Stimulated activated CD8-positive, alpha-beta memory T cell treated with anti-CD3 and anti-CD28 coated beads, Interleukin-4, amount 100 ng/mL, for 1 hour (primary cell): ENCODE results near the gene DPM3.
A peak's percentile ranks its signal among the peaks of the same experiment; 100 is the strongest.
"Not testable (repeated sequence)": the region's sequence is repeated elsewhere in the genome, so short reads cannot be mapped to it uniquely, and the experiment has no call there.

Source experiments
- DNase-seq, 2 donors: peaks; one replicate each; pipeline ENCODE4 v3.0.0-alpha.2; 2020; ENCODE audit warnings: low read depth in 2 of 2, low spot score in 1 of 2

The DPM3 gene

GRCh38 chr1:155139895-155140629 is at the start of gene DPM3:
TSS of gene DPM3 (minus strand) at chr1:155140531. CDS start at chr1:155140240, 291 bp downstream.
- peak; percentile 69 to 76 for DNase-seq

- DNase-seq, result not testable (repeated sequence)
Observed at GRCh38 chr1:155189926-155190325, 49.6 kb upstream of the DPM3 start.

- no peak for DNase-seq
Observed at GRCh38 chr1:155188268-155188667, 47.9 kb upstream of the DPM3 start.

- DNase-seq, result no peak
Observed at GRCh38 chr1:155187456-155187891, 47.1 kb upstream of the DPM3 start.

GRCh38 chr1:155186794-155187455 is 46.6 kb upstream of the DPM3 start:
- DNase-seq, result no peak

GRCh38 chr1:155186067-155186793 is 45.9 kb upstream of the DPM3 start:
- no peak for DNase-seq

GRCh38 chr1:155185783-155186066 is 45.4 kb upstream of the DPM3 start:
- DNase-seq, result no peak

- no peak for DNase-seq
Observed at GRCh38 chr1:155184835-155185782, 44.8 kb upstream of the DPM3 start.

GRCh38 chr1:155184351-155184811 is 44.0 kb upstream of the DPM3 start:
- DNase-seq, result no peak

GRCh38 chr1:155183775-155184221 is 43.5 kb upstream of the DPM3 start:
- DNase-seq, result no peak

GRCh38 chr1:155182052-155182550 is 41.8 kb upstream of the DPM3 start:
- DNase-seq, result no peak

GRCh38 chr1:155181371-155182051 is 41.2 kb upstream of the DPM3 start:
- no peak for DNase-seq

- no peak for DNase-seq
Observed at GRCh38 chr1:155179112-155180031, 39.0 kb upstream of the DPM3 start.

- no peak for DNase-seq
Observed at GRCh38 chr1:155178441-155179111, 38.2 kb upstream of the DPM3 start.

- no peak for DNase-seq
Observed at GRCh38 chr1:155177918-155178281, 37.6 kb upstream of the DPM3 start.

GRCh38 chr1:155177192-155177917 is 37.0 kb upstream of the DPM3 start:
- no peak for DNase-seq

GRCh38 chr1:155176544-155177071 is 36.3 kb upstream of the DPM3 start:
- DNase-seq, result peak; percentile 70 to 72

GRCh38 chr1:155175927-155176371 is 35.6 kb upstream of the DPM3 start:
- no peak for DNase-seq
